Measurements from ENCODE around the gene RTRAF.

Gene RTRAF

GRCh38 chr14:51954657-51955056, 34.7 kb upstream of the RTRAF start:
- TF ChIP-seq CTCF (IDR thresholded peaks at IDR 0.05; ENCODE audit: low read depth, low read length) (no peak), POLR2A (IDR thresholded peaks at IDR 0.05; ENCODE audit: extremely low read depth, insufficient read length) (no peak), MAX (IDR thresholded peaks at IDR 0.05; ENCODE audit: low read depth, low read length) (no peak), MYC (IDR thresholded peaks at IDR 0.05; ENCODE audit: low read depth, low read length) (no peak)
- H3K4me3 ChIP-seq (ENCODE audit: low read depth, low read length): no peak overlapping the region
- no peak for DNase-seq (ENCODE audit: low read depth)

GRCh38 chr14:51957950-51958349, 31.4 kb upstream of the RTRAF start:
- DNase-seq (ENCODE audit: low read depth): no peak
- no peak overlapping the region for H3K4me3 ChIP-seq (ENCODE audit: low read depth, low read length)
- TF ChIP-seq MYC (IDR thresholded peaks at IDR 0.05; ENCODE audit: low read depth, low read length): no peak
- TF ChIP-seq MAX (IDR thresholded peaks at IDR 0.05; ENCODE audit: low read depth, low read length): no peak

GRCh38 chr14:51959928-51960327, 29.4 kb upstream of the RTRAF start:
- DNase-seq (ENCODE audit: low read depth): no peak
- TF ChIP-seq MYC (IDR thresholded peaks at IDR 0.05; ENCODE audit: low read depth, low read length): no peak
- no peak for TF ChIP-seq MAX (IDR thresholded peaks at IDR 0.05; ENCODE audit: low read depth, low read length)
- no peak for TF ChIP-seq CTCF (IDR thresholded peaks at IDR 0.05; ENCODE audit: low read depth, low read length)
- no peak for TF ChIP-seq POLR2A (IDR thresholded peaks at IDR 0.05; ENCODE audit: extremely low read depth, insufficient read length)
- no peak overlapping the region for H3K4me3 ChIP-seq (ENCODE audit: low read depth, low read length)

GRCh38 chr14:51960866-51961265, 28.5 kb upstream of the RTRAF start:
- H3K4me3 ChIP-seq (ENCODE audit: low read depth, low read length): no peak overlapping the region
- no peak for TF ChIP-seq MYC (IDR thresholded peaks at IDR 0.05; ENCODE audit: low read depth, low read length)
- TF ChIP-seq MAX (IDR thresholded peaks at IDR 0.05; ENCODE audit: low read depth, low read length): no peak
- no peak for TF ChIP-seq POLR2A (IDR thresholded peaks at IDR 0.05; ENCODE audit: extremely low read depth, insufficient read length)
- no peak for TF ChIP-seq CTCF (IDR thresholded peaks at IDR 0.05; ENCODE audit: low read depth, low read length)
- no peak for DNase-seq (ENCODE audit: low read depth)

- no peak for TF ChIP-seq POLR2A (IDR thresholded peaks at IDR 0.05; ENCODE audit: extremely low read depth, insufficient read length)
- TF ChIP-seq CTCF (IDR thresholded peaks at IDR 0.05; ENCODE audit: low read depth, low read length): no peak
- no peak for TF ChIP-seq MAX (IDR thresholded peaks at IDR 0.05; ENCODE audit: low read depth, low read length)
- no peak for TF ChIP-seq MYC (IDR thresholded peaks at IDR 0.05; ENCODE audit: low read depth, low read length)
- H3K4me3 ChIP-seq (ENCODE audit: low read depth, low read length): no peak overlapping the region
- no peak for DNase-seq (ENCODE audit: low read depth)
Observed at GRCh38 chr14:51962711-51963110, 26.6 kb upstream of the RTRAF start.

GRCh38 chr14:51963286-51963685, 26.1 kb upstream of the RTRAF start:
- DNase-seq (ENCODE audit: low read depth): no peak
- no peak for TF ChIP-seq MYC (IDR thresholded peaks at IDR 0.05; ENCODE audit: low read depth, low read length)
- H3K4me3 ChIP-seq (ENCODE audit: low read depth, low read length): no peak overlapping the region

- TF ChIP-seq MYC (IDR thresholded peaks at IDR 0.05; ENCODE audit: low read depth, low read length) (no peak), MAX (IDR thresholded peaks at IDR 0.05; ENCODE audit: low read depth, low read length) (no peak), CTCF (IDR thresholded peaks at IDR 0.05; ENCODE audit: low read depth, low read length) (no peak), POLR2A (IDR thresholded peaks at IDR 0.05; ENCODE audit: extremely low read depth, insufficient read length) (no peak)
- H3K4me3 ChIP-seq (ENCODE audit: low read depth, low read length): no peak overlapping the region
Observed at GRCh38 chr14:51967521-51967920, 21.8 kb upstream of the RTRAF start.

More at GRCh38 chr14:51967521-51967920, 21.8 kb upstream of the RTRAF start:
- DNase-seq (ENCODE audit: low read depth): no peak
